Measurements from ENCODE around the gene MACO1. TPM values are rescaled to one million over a fixed set of nuclear protein-coding genes. Genes with fewer than 3 reads are reported as not detected.

The MACO1 gene
- total and polyA plus RNA-seq, 10 of the 15 experiments (the other 5 are each of a cell fraction or from before 2014, with no cell fraction given) = 3.2 to 19.8 (median 10.3) TPM

DNA sequence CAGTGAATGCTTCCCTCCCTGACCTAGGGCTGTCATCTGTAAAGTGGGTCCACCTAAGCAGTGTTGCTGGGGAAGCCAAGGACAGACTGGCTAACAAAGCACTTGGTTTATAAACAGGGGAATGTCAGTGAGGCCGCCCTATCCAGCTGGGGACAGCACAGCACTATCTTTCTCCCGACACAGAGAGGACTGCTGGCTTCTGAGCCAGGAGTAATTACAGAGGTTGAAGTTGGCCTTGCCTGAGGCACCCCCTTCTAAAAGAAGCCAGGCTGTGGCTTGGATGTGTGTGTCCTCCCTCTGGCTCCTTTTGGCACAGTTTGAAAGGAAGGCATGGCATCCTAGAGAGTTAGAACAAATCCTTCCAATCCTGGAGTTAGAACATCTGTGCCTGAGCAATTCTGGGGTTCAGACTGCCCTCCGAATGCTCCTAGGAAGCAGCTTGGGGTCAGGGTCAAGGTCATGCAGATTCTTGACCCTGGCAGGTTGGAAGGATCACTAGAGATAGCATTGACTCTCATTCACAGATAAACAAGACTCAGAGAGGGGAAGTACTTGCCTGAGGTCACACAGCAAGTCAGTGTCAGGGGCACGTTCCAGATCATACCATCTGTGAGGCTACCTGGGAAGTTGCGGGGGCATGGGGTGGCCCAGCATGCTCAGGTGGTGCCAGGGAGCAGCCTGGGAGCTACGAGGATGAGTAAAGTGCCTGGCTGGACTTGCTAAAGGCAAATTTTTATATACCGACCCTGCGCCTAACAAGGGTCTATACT is 111.4 kb downstream of the MACO1 start:
- H3K4me3 ChIP-seq = no peak overlapping the region
- ChIA-PET RAD21 (ENCODE audit: unreplicated experiment) (no interaction called here), POLR2A (no interaction called here), SMC1A (ENCODE audit: uncharacterized antibody, unreplicated experiment) (no interaction called here), CTCF (interaction anchor here (1.5 kb wide), 1 partner anchor 54 kb away, joined by 5 read pairs; no protein-coding TSS in a partner anchor)
- H3K79me2 ChIP-seq (ENCODE audit: control insufficient read depth, insufficient read depth, low read length) = peaks cover 13% of the 10 kb centered on the region
- no peaks in the 10 kb centered on the region for H3K9me3 ChIP-seq (replicated peaks; ENCODE audit: control insufficient read depth, insufficient read depth, low read length)
- H4K20me1 ChIP-seq (ENCODE audit: control insufficient read depth, insufficient read depth) = no peaks in the 10 kb centered on the region
- no peak overlapping the region for H2AFZ ChIP-seq (ENCODE audit: control insufficient read depth, low read depth, low read length)
- TF ChIP-seq ZNF217 (IDR thresholded peaks at IDR 0.05) = no peak
- TF ChIP-seq MXI1 (IDR thresholded peaks at IDR 0.05; ENCODE audit: low read depth, low read length) = no peak
- TF ChIP-seq SMAD1 (IDR thresholded peaks at IDR 0.05; ENCODE audit: low read depth, partially characterized antibody) = no peak
- no peak for TF ChIP-seq PAX5 (IDR thresholded peaks at IDR 0.05; ENCODE audit: borderline replicate concordance, low read depth, low read length)
- no peak for TF ChIP-seq IRF5 (IDR thresholded peaks at IDR 0.05; ENCODE audit: borderline replicate concordance)
- no peak for TF ChIP-seq NKRF (conservative IDR thresholded peaks at IDR 0.05)
- TF ChIP-seq HCFC1 (IDR thresholded peaks at IDR 0.05; ENCODE audit: low read length) = no peak
- no peak for TF ChIP-seq MYB (IDR thresholded peaks at IDR 0.05; ENCODE audit: borderline replicate concordance, low read depth, low read length)
- TF ChIP-seq SPI1 (IDR thresholded peaks at IDR 0.05; ENCODE audit: borderline replicate concordance, insufficient read depth, low read depth, low read length) = no peak
- no peak for TF ChIP-seq TBL1XR1 (IDR thresholded peaks at IDR 0.05; ENCODE audit: low read depth, low read length)
- H3K27ac ChIP-seq (ENCODE audit: control insufficient read depth, insufficient read depth) = no peak overlapping the region
- in situ Hi-C loops (cut with MboI) (no loop called here), intact Hi-C loops (cut with micrococcal nuclease; ENCODE audit: unreplicated experiment) (no loop called here)
- WGBS (ENCODE audit: insufficient coverage, insufficient replicate concordance, low lambda C conversion rate, missing lambda C conversion rate) = 53% methylated on average over 8 of the region's 8 CpGs
- no TSS peak for BruUV-seq (replicated peaks)
- H3K4me2 ChIP-seq (ENCODE audit: control insufficient read depth, insufficient read depth) = no peak overlapping the region
- peaks cover 0 to under 1% of the 10 kb centered on the region in 2 experiments; a peak in 1 of 4 replicates for H3K27me3 ChIP-seq (replicated peaks in 1 of 2; ENCODE audit: control insufficient read depth in 2 of 2, insufficient read depth in 2 of 2, low read length in 1 of 2)
- no peak for ATAC-seq
- H3K36me3 ChIP-seq (ENCODE audit: control insufficient read depth in 2 of 2, insufficient read depth in 2 of 2, low read length in 1 of 2) = no peaks in the 10 kb centered on the region
- no peak for FAIRE-seq
- no peak overlapping the region for H3K9ac ChIP-seq (ENCODE audit: control insufficient read depth, insufficient read depth, low read length)
- peaks cover 18% of the 10 kb centered on the region for H3K4me1 ChIP-seq (ENCODE audit: control insufficient read depth, insufficient read depth, low read length)
- DNase-seq (ENCODE audit: low read depth, low spot score) = no peak
